GM19043 (cell line): ENCODE results near the gene RINT1.

Source experiments
- ATAC-seq: cut with Tn5 transposase; IDR thresholded peaks from one replicate; pipeline ENCODE4 v1.9.1; 2021; ENCODE audit warnings: low read depth; ENCODE audit not compliant: unreplicated experiment

RINT1 gene

DNA sequence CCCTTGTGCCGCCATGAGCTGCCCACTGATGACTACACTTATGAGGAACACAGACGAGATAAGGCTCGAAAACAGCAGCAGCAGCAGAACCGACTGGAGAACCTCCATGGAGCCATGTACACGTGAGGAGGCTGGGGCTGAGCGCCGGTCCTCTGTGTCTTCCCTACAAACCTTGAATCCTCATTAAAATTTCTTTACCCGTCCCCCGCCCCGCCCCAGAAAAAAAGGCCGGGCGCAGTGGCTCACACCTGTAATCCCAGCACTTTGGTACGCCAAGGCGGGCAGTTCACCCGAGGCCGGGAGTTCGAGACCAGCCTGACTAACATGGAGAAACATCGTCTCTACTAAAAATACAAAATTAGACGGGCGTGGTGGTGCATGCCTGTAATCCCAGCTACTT, 1.5 kb upstream of the RINT1 start:
- no peak for ATAC-seq

DNA sequence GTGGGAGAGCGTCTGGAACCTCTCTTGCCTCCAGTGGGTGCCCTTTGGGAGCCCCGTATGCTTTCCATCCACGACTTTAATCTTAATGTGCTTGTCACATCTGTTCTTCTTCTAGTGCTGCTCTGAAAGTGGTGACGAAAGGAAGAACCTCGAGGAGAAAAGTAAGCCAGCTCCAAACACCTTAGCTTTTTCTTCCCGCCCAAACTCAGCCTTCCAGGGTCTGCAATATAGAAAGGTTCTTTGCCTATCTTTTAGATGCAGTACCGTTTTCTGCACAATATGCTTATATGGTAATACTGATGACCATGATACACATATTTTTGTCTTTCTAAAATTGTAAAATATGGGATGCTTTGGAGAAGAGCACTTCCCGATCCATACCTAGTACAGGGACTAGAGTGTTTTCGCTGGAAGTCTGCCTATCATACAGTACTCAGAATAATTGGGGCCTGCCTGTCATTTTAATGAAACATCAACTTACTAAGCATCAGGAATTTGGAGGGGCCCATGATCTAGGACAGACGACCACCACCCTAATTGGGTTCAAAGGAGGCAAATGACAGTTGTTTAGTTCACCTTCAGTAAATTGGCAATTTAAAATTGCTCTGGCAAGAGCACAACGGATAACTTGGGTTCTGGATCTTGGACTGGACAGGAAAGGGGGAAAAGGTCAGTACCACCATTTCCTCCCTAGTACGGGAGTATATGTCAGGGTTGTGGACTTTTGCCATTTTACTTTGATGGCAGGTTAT, 884 bp downstream of the RINT1 start:
- ATAC-seq: no peak

DNA sequence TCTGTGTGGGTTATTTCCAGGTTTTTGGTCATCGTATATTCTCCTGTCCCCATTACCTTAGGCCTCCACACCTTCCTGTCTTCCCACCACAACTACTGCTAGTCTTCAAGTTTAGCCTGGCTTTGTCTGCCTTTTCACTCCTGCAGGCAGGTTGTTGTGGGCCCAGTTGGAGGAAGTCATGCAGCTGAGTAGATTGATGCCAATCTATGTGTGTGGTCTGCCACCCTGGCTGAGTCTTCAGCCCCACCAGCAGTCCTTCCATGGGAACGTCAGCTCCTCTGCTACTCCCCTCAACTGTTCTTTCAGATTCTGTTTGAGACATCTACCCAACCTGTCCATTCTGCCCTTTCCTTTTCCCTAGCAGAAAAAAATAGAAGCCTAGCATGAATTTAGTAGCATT, 6.3 kb downstream of the RINT1 start:
- ATAC-seq: no peak

DNA sequence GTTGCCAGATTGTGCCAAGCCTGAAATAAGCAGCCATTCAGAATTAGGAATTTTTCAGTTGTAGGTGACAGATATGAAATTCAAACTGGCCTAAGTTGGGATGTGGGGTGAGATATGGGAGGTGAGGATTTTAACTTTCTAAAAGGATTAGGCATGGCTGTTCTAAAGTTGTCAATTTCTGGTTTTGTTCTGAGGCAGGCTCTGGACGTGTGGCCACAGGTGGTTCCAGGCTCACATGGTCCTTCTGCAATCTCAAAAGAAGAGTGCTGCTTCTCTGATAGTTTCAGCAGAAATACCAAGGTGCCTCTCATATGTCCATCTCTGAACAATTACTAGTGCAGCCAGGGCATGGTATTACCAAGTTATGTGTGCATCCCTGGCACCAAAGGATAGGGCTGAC, 27.9 kb downstream of the RINT1 start:
- no peak for ATAC-seq

DNA sequence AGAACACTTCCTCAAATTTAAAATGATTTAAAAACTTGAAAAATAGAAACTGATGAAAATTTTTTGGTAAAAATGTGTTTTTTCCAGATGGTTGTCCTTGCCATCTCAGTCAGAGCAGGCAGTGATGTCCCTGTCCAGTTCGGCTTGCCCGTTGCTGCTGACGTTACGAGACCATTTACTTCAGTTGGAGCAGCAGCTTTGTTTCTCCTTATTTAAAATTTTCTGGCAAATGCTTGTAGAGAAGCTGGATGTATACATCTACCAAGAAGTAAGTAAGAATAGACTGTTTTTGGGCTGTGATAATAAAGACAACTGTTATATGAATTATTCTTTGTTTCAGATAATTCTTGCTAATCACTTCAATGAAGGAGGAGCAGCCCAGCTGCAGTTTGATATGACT, 33.2 kb downstream of the RINT1 start:
- no peak for ATAC-seq

DNA sequence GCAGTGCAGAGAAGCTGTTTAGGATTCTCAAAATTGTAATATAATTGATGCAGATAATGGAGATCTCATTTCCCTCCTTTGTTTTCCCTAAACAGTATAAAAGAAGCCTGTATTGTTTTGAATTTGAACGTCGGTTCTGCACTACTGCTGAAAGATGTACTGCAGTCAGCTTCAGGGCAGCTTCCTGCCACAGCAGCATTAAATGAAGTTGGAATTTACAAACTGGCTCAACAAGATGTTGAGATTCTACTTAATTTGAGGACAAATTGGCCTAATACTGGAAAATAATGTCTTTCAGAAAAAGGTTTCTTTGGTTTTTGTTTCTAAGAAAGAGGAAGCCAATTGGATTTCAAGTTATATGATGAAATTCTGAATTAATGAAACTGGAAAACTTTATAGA, 35.0 kb downstream of the RINT1 start:
- ATAC-seq: no peak

DNA sequence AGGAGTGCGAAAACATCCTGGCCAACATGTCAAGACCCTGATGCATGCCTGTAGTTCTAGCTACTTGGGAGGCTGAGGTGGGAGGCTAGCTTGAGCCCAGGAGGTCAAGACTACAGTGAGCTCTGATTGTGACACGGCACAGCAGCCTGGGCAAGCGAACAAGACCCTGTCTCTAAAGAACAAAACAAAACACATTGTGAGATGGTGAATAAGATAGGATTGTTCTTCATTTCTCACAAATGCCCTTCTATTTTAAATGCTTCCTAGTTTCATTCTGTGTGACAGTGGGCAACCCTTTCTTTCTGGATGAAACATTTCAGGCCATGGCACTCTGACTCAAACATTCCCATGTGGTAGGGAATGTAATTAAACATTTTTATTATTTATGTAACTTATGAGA, 35.8 kb downstream of the RINT1 start:
- no peak for ATAC-seq

DNA sequence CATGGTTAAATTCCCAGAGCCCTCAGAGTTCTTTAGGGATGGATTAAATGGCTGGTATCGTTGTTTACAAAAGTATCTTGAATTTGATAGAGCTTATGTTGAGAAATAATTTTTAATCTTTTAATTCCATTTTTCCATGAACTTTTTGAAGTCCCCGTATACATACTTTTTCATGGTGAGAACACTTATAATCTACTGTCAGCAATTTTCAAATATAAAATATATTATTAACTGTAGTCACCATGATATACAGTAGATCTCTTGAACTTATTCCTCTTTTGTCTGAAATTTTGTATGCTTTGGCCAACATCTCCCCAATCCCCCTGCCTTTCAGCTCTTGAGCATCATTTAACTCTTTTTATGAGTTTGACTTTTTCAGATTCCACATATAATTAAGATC, 39.9 kb downstream of the RINT1 start:
- ATAC-seq: no peak

DNA sequence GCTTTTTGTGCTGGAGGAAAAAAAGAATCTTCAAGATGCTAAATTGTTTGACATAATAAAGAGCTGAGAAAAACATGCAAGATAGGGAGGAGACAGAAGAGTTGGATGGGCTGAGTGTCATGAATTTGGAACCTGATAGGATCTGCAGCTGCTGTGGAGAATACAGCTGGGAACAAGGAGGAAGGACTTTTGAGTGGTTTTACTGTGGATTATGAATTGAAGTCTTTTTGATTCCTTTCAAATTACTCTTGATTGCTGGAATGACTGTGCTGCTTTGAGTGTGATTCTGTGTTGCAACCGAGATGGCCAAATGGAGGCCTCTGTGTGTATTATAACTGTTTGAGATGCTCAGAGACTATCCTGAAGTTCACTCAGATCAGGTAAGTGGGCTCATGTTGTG, 45.2 kb downstream of the RINT1 start:
- no peak for ATAC-seq

DNA sequence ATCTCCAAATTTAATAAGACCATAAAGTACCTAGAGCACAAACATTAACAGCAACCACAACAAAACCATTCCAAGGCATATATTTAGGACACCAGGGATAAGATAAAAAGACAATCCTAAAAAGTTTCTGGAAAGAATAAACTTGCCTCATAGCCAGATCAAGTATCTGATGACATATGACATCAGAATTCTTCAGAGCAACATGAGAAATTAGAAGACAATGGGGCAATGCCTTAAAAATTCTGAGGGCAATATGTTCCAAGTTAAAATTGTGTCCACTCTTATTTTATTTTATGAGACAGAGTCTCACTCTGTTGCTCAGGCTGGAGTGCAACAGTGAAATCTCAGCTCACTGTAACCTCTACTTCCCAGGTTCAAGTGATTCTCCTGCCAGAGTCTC, 46.5 kb downstream of the RINT1 start:
- no peak for ATAC-seq

DNA sequence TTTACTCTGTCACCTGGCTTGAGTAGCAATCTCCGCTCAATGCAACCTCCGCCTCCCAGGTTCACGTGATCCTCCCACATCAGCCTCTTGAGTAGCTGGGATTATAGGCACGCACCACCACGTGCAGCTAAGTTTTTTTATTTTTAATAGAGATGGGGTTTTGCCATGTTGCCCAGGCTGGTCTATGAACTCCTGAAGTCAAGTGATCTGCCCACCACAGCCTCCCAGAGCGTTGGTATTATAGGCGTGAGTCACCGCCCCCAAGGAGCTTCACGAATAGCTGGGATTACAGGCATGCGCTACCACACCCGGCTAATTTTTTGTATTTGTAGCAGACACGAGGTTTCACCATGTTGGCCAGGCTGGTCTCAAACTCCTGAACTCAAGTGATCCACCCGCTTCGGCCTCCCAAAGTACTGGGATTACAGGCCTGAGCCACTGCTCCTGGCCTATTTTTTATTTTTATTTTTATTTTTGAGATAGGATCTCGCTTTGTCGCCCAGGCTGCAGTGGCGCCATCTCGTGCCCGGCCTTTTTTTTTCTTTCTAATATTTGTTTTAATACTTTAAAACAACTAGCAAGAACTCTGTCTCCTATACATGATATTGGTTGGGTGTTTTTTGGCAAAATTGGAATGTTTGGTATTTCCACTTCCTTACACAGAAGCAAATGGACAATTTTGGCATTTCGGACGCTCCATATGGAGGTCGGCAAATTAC, 48.2 kb downstream of the RINT1 start:
- ATAC-seq: no peak

DNA sequence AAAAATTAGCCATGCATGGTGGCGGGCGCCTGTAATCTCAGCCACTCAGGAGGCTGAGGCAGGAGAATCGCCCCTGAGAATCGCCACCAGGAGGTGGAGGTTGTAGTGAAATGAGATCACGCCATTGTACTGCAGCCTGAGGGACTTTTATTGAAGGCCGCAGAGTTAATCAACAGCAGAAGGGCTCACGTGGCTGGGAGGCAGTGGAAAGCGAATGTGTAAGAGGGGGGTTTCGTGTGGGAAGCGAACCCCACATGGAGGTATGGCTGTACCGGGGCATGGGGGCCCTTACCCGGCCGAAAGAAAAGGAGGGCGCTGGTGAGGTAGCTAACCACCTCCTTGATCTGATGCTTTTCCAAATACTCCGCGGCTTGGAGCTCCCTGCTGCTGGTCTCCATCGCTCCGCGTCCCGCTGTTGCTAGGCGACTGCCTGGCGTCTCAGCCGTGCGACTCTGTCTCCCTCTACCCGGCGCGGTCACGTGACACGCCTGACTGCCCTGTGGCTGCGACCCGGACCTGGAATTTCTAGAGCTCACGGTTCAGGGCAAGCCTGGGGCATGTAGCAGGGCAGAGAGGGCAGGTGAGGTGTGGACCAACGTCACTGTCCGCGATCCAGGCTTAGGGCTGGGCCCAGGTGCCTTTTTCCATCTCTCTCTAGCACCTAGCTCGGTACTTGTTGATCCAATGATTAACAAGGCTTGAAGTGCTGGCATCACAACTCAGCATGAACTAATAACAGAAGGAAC, 49.2 kb downstream of the RINT1 start, which contains the start of gene EFCAB10:
TSS of gene EFCAB10 (minus strand) at position 428 of the 746 bp plus-strand sequence. CDS start at position 398, 30 bp downstream.
- peak; percentile 82 for ATAC-seq

DNA sequence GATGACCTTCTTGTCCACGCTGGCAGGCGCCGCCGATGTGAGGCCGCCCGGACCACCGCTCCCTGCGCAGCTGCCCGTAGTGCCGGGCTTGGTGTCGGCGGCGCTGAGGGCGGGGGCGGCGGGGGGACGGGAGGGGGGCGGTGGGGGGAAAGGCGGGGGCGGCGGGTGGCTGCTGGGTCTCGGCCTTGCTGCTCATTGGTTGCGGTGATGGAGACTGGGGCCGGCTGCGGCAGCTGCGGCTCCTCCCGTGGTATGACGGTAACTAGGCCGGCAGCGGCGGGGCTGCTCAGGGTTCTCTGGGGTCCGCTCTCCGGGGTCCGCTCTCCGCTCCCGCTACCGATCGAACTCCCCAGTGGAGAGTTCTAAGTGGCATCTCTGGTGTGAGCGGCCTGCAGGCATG, 51.1 kb downstream of the RINT1 start:
- no peak for ATAC-seq

DNA sequence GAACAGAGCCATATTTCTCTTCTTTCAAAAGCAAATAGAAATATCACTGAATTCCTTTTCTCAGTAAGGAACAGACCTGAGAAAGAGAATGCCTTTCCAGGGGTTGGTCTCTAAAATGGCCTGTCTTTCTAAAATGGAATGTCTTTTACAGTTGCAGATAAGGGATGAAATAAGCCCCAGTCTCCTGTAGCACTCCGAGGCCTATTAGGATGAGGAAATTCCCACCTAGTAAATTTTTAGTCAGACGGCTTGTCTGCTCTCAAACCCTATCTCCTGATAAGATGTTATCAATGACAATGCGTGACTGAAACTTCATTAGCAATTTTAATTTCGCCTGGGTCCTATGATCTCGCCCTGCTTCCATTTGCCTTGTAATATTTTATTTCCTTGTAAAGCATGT, 52.2 kb downstream of the RINT1 start:
- no peak for ATAC-seq

DNA sequence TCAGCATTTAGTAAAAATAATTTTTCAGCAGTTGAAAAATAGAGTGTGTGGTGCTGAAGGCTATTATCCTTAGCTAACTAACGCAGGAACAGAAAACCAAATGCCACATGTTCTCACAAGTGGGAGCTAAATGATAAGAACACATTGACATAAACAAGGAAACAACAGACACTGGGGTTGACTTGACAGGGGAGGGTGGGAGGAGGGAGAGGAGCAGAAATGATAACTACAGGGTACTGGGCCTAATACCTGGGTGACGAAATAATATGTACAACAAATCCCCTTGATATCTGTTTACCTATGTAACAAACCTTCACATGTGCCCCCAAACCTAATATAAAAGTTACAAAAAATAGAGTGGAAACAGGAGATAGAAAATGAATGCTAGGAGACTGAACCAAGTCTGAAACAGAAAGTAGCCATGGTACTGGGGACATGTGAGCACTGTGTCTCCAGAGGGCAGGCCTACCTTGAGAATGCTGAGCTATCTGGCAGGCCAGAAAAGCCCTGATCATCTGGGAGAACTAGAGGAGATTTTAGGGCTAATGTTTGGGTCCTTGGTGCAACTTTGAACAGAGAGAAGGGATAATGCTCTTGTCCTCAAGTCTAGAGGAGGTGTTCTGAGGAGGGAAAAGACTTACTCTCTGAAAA, 54.0 kb downstream of the RINT1 start:
- ATAC-seq: no peak

DNA sequence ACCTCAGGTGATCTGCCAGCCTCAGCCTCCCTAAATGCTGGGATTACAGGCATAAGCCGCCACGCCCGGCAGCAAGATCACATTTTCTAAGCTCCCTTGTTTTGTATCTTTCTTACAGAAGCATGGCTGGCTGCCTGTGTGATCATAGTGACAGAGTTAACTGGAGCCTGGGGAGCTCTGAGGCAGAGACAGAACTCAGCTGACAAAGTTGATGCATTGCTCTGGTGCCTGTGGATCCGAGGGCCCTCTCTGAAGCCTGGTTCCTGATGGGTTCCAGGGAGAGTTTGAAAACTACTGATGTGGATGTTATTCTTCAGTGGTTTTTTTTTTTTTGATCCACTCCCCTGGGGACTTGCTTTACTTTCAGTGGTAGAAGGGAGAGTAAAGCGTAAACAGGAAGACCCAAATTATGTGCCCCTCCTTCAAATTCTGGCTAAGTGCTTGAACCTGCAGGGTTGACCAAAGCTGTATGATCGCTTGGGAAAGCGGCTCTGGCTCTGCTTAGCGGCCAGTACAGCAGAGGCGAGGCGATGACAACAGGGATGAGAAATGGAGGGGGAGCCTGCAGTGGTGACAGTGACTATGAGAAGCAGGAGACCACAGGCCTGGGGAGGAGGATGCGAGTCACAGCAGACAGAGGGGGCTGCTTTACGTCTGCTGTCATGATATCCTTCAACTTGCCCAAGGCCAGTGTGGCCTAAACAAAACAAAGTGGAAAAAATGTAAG, 56.1 kb downstream of the RINT1 start:
- no peak for ATAC-seq

DNA sequence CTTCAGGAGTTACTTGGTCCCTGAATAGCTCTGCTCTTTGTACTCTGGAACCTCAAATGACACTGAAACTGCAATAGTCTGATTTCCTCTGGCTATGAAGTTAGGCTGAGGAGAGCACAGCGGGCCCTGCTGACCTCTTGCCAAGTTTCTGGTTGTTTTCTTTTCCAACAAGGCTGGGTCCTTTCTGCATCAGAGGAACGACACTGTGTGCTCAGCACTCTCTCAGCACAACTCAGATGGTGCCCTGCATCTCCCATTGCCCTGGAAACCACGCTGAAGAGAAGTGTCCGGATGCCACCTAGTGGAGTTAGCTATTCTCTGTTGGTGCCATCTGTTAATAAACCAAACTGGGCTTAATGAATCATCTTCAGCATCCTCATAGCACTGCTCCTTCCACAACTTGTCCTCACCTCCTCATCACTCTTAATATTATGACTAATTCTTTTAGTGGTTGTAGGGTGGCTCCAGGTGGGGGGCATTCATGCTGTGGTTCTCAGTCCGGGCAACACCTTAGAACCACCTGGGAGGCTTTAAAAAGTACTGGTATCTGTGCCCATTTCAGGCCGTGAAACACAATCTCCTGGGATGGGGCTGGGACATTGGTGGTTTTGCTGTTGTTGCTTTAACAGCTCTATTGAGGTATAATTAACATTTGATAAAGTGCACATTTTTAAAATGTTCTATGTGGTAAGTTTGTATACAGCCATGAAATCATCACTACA, 57.5 kb downstream of the RINT1 start:
- ATAC-seq: peak; percentile 90

DNA sequence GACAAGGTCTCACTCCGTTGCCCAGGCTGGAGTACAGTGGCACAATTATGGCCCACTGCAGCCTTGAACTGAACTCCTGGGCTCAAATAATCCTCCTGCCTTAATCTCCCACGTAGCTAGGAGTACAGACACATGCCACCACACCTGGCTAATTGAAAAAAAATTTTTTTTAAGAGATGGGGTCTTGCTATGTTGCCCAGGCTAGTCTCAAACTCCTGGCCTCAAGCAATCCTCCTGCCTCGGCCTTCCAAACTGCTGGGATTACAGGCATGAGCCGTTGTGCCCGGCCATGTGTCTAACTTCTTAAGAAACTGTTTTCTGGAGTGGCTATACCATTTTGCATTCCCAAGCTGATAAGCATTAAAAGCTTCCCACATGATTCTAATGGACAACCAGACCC, 58.8 kb downstream of the RINT1 start:
- ATAC-seq: no peak

DNA sequence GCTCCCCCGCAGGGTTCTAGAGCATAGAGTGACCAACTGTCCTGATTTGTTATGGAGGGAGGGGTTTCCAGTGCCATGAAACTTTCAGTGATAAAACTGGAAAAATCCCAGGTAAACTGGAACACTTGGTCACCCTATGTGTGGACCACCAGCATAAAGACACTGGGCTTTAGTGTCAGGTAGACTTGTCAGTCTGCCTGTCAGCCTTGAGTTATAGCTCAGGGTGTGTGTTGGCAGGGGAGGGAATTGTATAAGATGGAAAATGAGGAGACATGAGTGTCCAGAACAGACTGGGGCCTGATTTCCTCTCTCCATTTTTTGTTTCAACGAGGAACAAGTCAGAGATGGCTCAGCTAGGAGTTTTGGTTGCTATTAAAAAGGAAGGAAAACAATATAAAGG, 59.5 kb downstream of the RINT1 start:
- ATAC-seq: no peak

DNA sequence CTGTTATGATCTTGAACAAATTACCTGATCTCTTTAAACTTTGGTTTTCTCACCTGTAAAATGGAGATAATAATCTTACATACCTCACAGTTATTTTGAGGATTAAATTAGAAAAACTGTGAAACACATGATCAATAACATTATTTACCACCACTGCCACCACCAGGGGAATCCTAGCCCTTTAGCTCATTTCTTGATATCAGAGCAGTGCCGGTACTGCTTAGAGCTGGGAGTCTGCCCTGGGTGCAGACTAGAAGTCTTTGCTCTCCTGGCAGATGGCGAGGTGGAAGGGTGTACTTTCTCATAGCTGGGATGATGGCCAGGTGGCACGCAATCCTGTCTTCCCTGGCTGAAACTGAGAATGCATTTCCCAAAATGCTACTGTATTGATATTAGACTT, 62.0 kb downstream of the RINT1 start:
- no peak for ATAC-seq
